ES-I3 (cell line): ENCODE results near the gene ZSCAN18.
"Not testable (repeated sequence)": the region's sequence is repeated elsewhere in the genome, so short reads cannot be mapped to it uniquely, and the experiment has no call there.

Experiments used
- H3K36me3 ChIP-seq: 2 replicates; pipeline ENCODE4 v1.6.1; 2013; ENCODE audit warnings: mild to moderate bottlenecking, low read length, control low read depth, moderate library complexity; ENCODE audit not compliant: insufficient read depth
- H3K4me1 ChIP-seq: 2 replicates; pipeline ENCODE4 v1.6.1; 2013; ENCODE audit warnings: mild to moderate bottlenecking, control low read depth, low read length; ENCODE audit not compliant: insufficient read depth
- H3K9ac ChIP-seq: 2 replicates; pipeline ENCODE4 v1.6.1; 2013; ENCODE audit warnings: low read depth, mild to moderate bottlenecking, low read length, moderate library complexity
- H3K9me3 ChIP-seq: 2 replicates; pipeline ENCODE4 v1.6.1; 2013; ENCODE audit warnings: mild to moderate bottlenecking, low read length, moderate library complexity; ENCODE audit not compliant: control insufficient read depth, insufficient read depth

Gene ZSCAN18

GRCh38 chr19:58097781-58098681 is at the start of gene ZSCAN18:
ZSCAN18 (minus strand) TSS chr19:58098231; CDS start chr19:58090267, 7,964 bp downstream.
- Histone ChIP-seq H3K4me1 (no peaks in the 10 kb centered on the region), H3K9ac (peak within 1 kb of the TSS; percentile 73), H3K36me3 (no peaks in the 10 kb centered on the region), H3K9me3 (no peaks in the 10 kb centered on the region)

GRCh38 chr19:58147475-58147874 is 49.4 kb upstream of the ZSCAN18 start:
- H3K9ac ChIP-seq, H3K4me1 ChIP-seq, H3K36me3 ChIP-seq: not testable (repeated sequence)
- peaks cover 12% of the 10 kb centered on the region; the same call in 1 of the 2 replicates for H3K9me3 ChIP-seq

GRCh38 chr19:58145849-58146248 is 47.8 kb upstream of the ZSCAN18 start:
- Histone ChIP-seq H3K36me3 (peaks cover 10% of the 10 kb centered on the region; the same call in 1 of the 2 replicates), H3K4me1 (no peaks in the 10 kb centered on the region), H3K9ac (no peak overlapping the region), H3K9me3 (peaks cover 18% of the 10 kb centered on the region; the same call in 1 of the 2 replicates)

GRCh38 chr19:58134244-58134643 is 36.2 kb upstream of the ZSCAN18 start:
- Histone ChIP-seq H3K9me3 (peaks cover 30% of the 10 kb centered on the region), H3K36me3 (peaks cover 9% of the 10 kb centered on the region; the same call in 1 of the 2 replicates), H3K4me1 (no peaks in the 10 kb centered on the region), H3K9ac (no peak overlapping the region)

GRCh38 chr19:58129284-58129683 is 31.3 kb upstream of the ZSCAN18 start:
- Histone ChIP-seq H3K9ac (no peak overlapping the region), H3K4me1 (no peaks in the 10 kb centered on the region), H3K9me3 (peaks cover 50% of the 10 kb centered on the region), H3K36me3 (peaks cover 23% of the 10 kb centered on the region)

GRCh38 chr19:58128041-58128685 is 30.1 kb upstream of the ZSCAN18 start:
- Histone ChIP-seq H3K36me3 (peaks cover 23% of the 10 kb centered on the region), H3K9me3 (peaks cover 46% of the 10 kb centered on the region), H3K4me1 (no peaks in the 10 kb centered on the region), H3K9ac (no peak overlapping the region)

GRCh38 chr19:58123354-58123753 is 25.3 kb upstream of the ZSCAN18 start:
- Histone ChIP-seq H3K9ac (no peak overlapping the region), H3K9me3 (peaks cover 30% of the 10 kb centered on the region), H3K4me1 (no peaks in the 10 kb centered on the region), H3K36me3 (peaks cover 8% of the 10 kb centered on the region)

GRCh38 chr19:58118979-58119733 is 21.1 kb upstream of the ZSCAN18 start:
- Histone ChIP-seq H3K36me3 (no peaks in the 10 kb centered on the region; the same call in 1 of the 2 replicates), H3K4me1 (no peaks in the 10 kb centered on the region), H3K9ac (no peak overlapping the region), H3K9me3 (peaks cover 16% of the 10 kb centered on the region)

- Histone ChIP-seq H3K36me3 (no peaks in the 10 kb centered on the region; the same call in 1 of the 2 replicates), H3K4me1 (no peaks in the 10 kb centered on the region), H3K9ac (no peak overlapping the region; the same call in 1 of the 2 replicates), H3K9me3 (peaks cover 14% of the 10 kb centered on the region)
Measured at GRCh38 chr19:58117841-58118575, 20.0 kb upstream of the ZSCAN18 start.

- H3K36me3 ChIP-seq: no peaks in the 10 kb centered on the region
- H3K4me1 ChIP-seq: no peaks in the 10 kb centered on the region
- H3K9me3 ChIP-seq: peaks cover 21% of the 10 kb centered on the region
- no peak overlapping the region for H3K9ac ChIP-seq
Measured at GRCh38 chr19:58108546-58108817, 10.5 kb upstream of the ZSCAN18 start.

GRCh38 chr19:58107778-58108545 is 9.9 kb upstream of the ZSCAN18 start:
- no peak overlapping the region for H3K9ac ChIP-seq
- H3K36me3 ChIP-seq: no peaks in the 10 kb centered on the region
- no peaks in the 10 kb centered on the region for H3K4me1 ChIP-seq
- peaks cover 21% of the 10 kb centered on the region for H3K9me3 ChIP-seq

GRCh38 chr19:58098682-58098998 is 609 bp upstream of the ZSCAN18 start:
- H3K9ac ChIP-seq: peak overlapping the region; percentile 44
- H3K9me3 ChIP-seq: no peaks in the 10 kb centered on the region
- H3K4me1 ChIP-seq: no peaks in the 10 kb centered on the region
- no peaks in the 10 kb centered on the region for H3K36me3 ChIP-seq

GRCh38 chr19:58097349-58097748 is 682 bp downstream of the ZSCAN18 start:
- no peaks in the 10 kb centered on the region for H3K36me3 ChIP-seq
- no peaks in the 10 kb centered on the region for H3K4me1 ChIP-seq
- H3K9ac ChIP-seq: peak overlapping the region; percentile 29; the same call in 1 of the 2 replicates
- no peaks in the 10 kb centered on the region for H3K9me3 ChIP-seq
